GM19468 (cell line): Measurements from ENCODE around the gene PAX3.

Experiments used
- ATAC-seq: cut with Tn5 transposase; IDR thresholded peaks from one replicate; pipeline ENCODE4 v1.9.1; 2021; ENCODE audit warnings: mild to moderate bottlenecking, moderate library complexity, moderate number of reproducible peaks; ENCODE audit not compliant: unreplicated experiment; ENCODE audit errors: extremely low read depth

The PAX3 gene

GRCh38 chr2:222238072-222238471, 60.7 kb downstream of the PAX3 start:
- ATAC-seq: no peak

DNA sequence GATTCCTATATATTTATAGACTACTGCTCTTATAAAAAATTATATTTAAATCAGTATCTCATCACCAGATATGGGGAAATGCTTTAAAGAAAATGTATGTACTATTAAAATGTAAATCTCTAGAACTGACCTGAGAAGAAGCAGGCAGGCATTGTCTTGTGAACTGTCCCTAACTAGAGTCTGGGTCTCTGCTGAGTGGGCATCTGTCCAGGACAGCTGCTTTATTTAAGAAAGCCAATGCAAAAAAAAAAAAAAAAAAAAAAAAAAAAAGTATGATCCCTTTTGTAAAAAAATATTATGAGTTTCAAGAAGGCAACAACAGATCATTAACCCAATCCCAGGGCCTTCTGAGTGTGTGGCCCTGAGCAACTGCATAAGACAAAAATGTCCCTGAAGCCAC, 66.0 kb downstream of the PAX3 start:
- ATAC-seq: no peak

DNA sequence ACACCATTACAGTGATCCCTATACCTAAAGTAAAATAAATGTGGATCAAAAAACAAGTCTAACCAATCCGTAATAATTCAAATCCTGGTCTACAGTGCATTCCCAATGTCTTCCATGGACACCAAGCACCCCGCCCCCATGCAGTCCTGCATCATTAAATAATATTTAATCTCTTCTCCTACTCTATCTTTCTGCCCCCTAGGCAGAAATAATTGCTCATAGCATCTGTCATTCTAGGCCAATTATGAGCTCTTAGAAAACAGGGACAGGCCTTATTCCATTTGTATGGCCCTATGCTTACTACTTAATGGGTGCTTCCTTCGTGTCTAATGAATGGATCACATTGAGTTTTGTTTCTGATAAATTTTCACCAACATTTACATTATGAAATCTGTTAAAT, 66.4 kb downstream of the PAX3 start:
- no peak for ATAC-seq

DNA sequence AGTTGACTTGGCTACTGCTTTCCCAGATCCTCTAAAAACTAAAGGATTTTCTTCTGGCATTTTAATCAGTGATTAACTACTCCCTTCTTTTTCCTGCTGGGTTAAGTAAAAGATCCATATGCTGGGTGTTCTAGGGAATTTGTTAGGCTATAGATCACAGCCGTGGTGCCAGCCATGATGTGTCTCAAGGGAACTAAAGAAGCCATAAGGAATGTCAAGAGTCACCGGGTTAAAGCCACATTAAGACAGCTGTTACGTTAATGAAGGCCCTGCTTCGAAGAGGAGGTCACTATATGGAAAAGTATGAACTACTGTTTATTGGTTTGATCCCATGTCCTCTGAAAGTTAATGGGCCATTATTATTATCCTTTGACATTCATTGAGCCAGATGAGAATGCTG, 70.7 kb downstream of the PAX3 start:
- ATAC-seq: no peak

- ATAC-seq: no peak
These were observed 80.0 kb downstream of the PAX3 start for GRCh38 chr2:222218786-222219185.

- ATAC-seq: no peak
These were observed 81.1 kb downstream of the PAX3 start for GRCh38 chr2:222217712-222218111.

- ATAC-seq: no peak
These were observed 83.9 kb downstream of the PAX3 start for GRCh38 chr2:222214885-222215284.

DNA sequence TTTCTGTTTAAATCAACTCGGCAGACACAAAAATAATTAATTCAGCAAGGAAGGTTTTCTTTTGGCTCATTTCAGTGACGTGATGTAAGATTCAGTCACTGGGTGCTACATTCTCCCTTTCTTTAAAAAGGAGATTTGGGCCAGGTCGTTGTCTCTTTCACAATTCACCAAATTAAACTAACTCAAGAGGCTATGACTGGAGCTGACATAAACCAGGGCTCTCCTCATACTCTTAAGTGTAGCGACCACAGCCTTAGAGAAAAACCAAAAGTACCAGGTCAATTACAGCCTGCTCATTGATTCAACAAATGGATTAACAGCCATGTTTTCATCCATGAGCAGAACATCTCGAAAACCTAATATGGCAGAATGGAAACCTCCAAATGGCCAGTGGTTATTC, 85.7 kb downstream of the PAX3 start:
- ATAC-seq: no peak

GRCh38 chr2:222212571-222212970, 86.2 kb downstream of the PAX3 start:
- no peak for ATAC-seq

DNA sequence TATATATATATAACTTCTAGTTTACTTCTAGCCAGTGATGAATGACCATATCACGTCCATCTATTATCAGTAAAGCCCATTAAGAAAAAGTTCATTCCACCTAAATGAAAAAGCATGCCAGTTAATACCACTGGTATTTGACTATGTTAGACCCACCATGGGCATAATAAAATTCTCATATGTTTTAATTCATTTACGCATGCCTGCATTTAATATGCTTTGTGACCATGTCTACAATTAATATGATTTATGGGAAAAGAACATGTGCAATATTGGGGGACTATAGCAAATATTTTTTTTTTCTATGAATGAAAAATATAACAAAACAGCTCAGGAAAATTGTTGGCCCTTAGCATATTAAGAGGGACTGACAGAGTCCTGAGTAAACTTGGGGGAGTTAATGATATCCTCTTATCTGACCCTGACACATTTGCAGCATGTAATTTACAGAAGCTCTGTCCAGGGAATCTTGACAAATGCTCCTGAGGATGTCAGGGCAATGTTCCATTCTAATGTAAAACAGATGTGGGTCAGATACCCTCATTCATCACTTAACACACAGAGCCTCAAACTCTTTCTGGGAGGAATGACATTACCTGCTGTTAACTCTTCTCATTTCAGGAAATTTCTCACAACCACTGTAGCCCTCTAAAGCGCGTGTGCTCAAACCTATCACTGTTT, 90.6 kb downstream of the PAX3 start:
- no peak for ATAC-seq

GRCh38 chr2:222205136-222205535, 93.7 kb downstream of the PAX3 start:
- ATAC-seq: no peak

- no peak for ATAC-seq
These were observed 95.8 kb downstream of the PAX3 start for GRCh38 chr2:222203041-222203440.

- no peak for ATAC-seq
These were observed 102.6 kb downstream of the PAX3 start for GRCh38 chr2:222196159-222196558.

DNA sequence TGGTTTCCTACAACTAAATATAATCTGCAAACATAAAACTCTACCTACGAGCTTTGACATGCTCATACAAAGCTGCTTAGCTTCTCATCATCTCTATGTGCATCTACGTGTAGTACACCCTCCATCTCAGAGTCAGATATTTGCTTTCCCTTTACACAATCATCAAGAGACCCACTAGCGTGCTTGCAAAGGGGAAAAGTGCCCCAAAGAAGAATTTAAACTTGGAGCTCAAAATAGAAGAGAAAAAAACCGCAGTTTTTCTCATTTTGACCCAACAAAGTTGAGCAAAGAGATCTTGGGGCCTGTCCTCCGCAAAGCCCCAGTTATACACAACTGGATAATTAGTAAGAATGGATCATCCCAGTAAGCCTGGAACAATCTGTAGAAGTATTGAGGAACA, 104.1 kb downstream of the PAX3 start:
- no peak for ATAC-seq

- ATAC-seq: no peak
These were observed 105.3 kb downstream of the PAX3 start for GRCh38 chr2:222193328-222193983.

DNA sequence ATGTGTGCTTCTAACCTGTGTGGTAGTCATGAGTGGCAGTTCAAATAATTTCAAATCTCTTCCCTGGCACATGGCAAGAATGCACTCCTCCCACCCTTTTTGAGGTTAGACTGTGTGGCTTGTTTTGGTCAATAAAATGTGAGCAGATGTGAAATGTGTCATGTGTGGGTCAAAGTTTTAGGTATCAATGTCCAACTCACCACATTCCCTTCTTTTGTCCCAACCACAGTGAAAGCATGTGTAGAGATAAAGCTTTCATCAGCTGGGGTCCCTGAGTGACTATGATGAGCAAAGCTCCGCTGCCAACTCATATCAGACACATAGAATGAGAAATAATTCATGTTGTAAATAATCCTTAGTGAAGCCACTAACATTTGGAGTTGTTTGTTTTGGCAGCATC, 118.2 kb downstream of the PAX3 start:
- no peak for ATAC-seq

DNA sequence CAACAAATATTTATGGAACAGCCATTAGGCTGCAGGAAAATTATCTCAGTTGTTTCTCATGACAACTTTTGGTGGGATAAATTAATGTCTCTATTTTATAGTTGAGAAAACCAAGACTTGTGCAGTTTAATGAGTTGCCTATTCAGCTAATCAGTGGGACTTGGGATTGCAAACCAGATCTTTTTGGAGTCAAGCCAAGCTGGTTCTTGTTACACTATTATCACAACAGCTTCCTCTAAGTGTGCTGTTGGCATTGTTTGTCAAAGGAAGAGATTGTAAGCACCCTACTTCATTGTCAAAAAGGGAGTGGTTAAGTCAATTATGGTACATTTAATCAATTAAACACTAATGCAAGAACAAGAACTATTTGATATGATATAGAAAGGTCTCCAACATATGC, 119.2 kb downstream of the PAX3 start:
- ATAC-seq: no peak

- ATAC-seq: no peak
These were observed 120.3 kb downstream of the PAX3 start for GRCh38 chr2:222178450-222178849.

DNA sequence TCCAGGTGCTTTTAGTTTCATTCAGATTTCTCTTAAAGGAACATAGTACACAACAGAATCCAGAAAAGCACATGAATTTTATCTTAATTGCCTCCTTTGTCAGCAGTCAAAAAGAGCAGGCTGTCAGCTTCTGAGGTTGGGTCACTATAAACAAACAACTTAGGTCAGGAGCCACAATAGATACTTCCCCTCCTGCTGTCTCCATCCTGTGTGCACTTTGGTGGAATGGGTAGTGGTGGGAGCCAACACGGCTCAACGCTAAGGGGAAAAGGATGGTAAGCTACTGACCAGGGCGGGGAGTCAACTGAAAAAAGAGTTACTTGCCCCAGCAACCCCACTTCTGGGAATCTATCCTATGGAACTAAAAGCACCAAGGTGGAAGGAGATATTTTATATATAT, 121.9 kb downstream of the PAX3 start:
- ATAC-seq: no peak

DNA sequence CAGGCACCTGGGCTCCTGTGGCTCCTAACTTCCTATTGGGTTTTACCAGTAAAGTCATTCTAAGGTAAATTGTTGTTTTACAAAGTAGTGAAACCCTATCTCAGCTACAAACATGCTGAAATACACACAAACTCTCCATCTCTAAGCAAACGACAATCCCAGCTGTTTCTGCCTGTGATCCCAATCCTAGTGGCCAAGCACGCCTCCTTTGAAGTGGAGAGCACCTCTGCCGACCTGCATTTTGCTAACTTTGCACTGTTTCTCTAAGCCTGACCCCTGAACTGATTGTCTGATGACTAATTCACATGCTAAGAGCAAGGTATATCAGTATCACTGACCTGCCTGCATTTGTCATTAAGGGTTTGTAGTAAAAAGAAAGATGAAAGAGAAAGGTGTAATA, 124.3 kb downstream of the PAX3 start:
- ATAC-seq: no peak

- ATAC-seq: no peak
These were observed 129.5 kb downstream of the PAX3 start for GRCh38 chr2:222169346-222169745.

GRCh38 chr2:222167762-222168161, 131.0 kb downstream of the PAX3 start:
- ATAC-seq: no peak
